Hepatocyte (in vitro differentiated cells): ENCODE measurements around the gene FAU.

Source experiments
- EZH2 ChIP-seq: fragments of 200-600 bp; sonication (generic); IDR thresholded peaks from 2 replicates; pipeline ENCODE4 v1.6.1; 2016; ENCODE audit warnings: antibody characterized with exemption, mild to moderate bottlenecking, borderline replicate concordance
- EZH2phosphoT487 ChIP-seq: fragments of 200-600 bp; sonication (generic); IDR thresholded peaks from one replicate; pipeline ENCODE4 v1.6.1; 2018; ENCODE audit warnings: antibody characterized with exemption, mild to moderate bottlenecking, low read depth, moderate library complexity; ENCODE audit not compliant: unreplicated experiment, severe bottlenecking
- TF ChIP-seq, protein P1 (sequence below): fragments of 200-600 bp; sonication (generic); IDR thresholded peaks from 2 replicates; pipeline ENCODE4 v1.5.1; 2016; ENCODE audit warnings: antibody characterized with exemption, mild to moderate bottlenecking; ENCODE audit not compliant: poor library complexity

- TF ChIP-seq, protein P1, sequence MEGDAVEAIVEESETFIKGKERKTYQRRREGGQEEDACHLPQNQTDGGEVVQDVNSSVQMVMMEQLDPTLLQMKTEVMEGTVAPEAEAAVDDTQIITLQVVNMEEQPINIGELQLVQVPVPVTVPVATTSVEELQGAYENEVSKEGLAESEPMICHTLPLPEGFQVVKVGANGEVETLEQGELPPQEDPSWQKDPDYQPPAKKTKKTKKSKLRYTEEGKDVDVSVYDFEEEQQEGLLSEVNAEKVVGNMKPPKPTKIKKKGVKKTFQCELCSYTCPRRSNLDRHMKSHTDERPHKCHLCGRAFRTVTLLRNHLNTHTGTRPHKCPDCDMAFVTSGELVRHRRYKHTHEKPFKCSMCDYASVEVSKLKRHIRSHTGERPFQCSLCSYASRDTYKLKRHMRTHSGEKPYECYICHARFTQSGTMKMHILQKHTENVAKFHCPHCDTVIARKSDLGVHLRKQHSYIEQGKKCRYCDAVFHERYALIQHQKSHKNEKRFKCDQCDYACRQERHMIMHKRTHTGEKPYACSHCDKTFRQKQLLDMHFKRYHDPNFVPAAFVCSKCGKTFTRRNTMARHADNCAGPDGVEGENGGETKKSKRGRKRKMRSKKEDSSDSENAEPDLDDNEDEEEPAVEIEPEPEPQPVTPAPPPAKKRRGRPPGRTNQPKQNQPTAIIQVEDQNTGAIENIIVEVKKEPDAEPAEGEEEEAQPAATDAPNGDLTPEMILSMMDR = no peak
- no peak for TF ChIP-seq EZH2
- TF ChIP-seq EZH2phosphoT487 = no peak
These were observed 36.5 kb downstream of the FAU start for GRCh38 chr11:65085446-65085845.
